Caco-2 (cell line): Measurements from ENCODE around the gene GAS6. TPM values are rescaled to one million over a fixed set of nuclear protein-coding genes. Genes with fewer than 3 reads are reported as not detected.

ENCODE experiments used
- BruUV-seq: library from RNA; stranded (reverse); fragments of 400-500 nt; replicated peaks from 2 replicates; lab custom pipeline; 2021; lab: Mats Ljungman, UMichigan
- CTCF ChIA-PET: fragments of 300-600 bp; sonication (Branson Sonifier 250); formaldehyde crosslinking; loops from one replicate; lab custom pipeline; 2022; ENCODE audit warnings: antibody characterized with exemption; lab: Charles Lee
- POLR2A ChIA-PET: fragments of 300-600 bp; sonication (Branson Sonifier 250); formaldehyde crosslinking; loops from one replicate; lab custom pipeline; 2022; ENCODE audit warnings: antibody characterized with exemption; lab: Charles Lee
- DNase-seq, 2 experiments: peaks; one replicate each; pipeline versions ENCODE4 v3.0.0 to v3.0.0-alpha.2; 2020 to 2022
- H3K27me3 ChIP-seq: replicated peaks from 2 replicates; pipeline ENCODE4 v1.6.0; 2011; ENCODE audit warnings: low read length; ENCODE audit not compliant: control insufficient read depth, insufficient read depth
- H3K36me3 ChIP-seq: 2 replicates; pipeline ENCODE4 v1.5.1; 2011; ENCODE audit warnings: low read length; ENCODE audit not compliant: control insufficient read depth, insufficient read depth
- H3K4me1 ChIP-seq: fragments of 250-450 bp; sonication (Bioruptor Pico); 2 replicates; pipeline ENCODE4 v1.5.1; 2020; ENCODE audit warnings: mild to moderate bottlenecking
- H3K4me3 ChIP-seq: 2 replicates; pipeline ENCODE4 v1.5.1; 2011; ENCODE audit warnings: low read depth, mild to moderate bottlenecking, control low read depth, low read length
- H3K9me3 ChIP-seq: fragments of 250-450 bp; sonication (Bioruptor Pico); 2 replicates; pipeline ENCODE4 v1.5.1; 2020; ENCODE audit warnings: mild to moderate bottlenecking, moderate library complexity
- H3K27ac Mint-ChIP-seq: one replicate; pipeline ENCODE4 v1.8.0; 2022; ENCODE audit warnings: mixed read lengths; ENCODE audit not compliant: unreplicated experiment
- H3K27me3 Mint-ChIP-seq: one replicate; pipeline ENCODE4 v1.8.0; 2022; ENCODE audit warnings: mixed read lengths; ENCODE audit not compliant: insufficient read depth, unreplicated experiment
- H3K36me3 Mint-ChIP-seq: one replicate; pipeline ENCODE4 v1.8.0; 2022; ENCODE audit warnings: mild to moderate bottlenecking, mixed read lengths; ENCODE audit not compliant: insufficient read depth, unreplicated experiment
- H3K4me1 Mint-ChIP-seq: one replicate; pipeline ENCODE4 v1.8.0; 2022; ENCODE audit warnings: low read depth, mixed read lengths; ENCODE audit not compliant: unreplicated experiment
- H3K4me3 Mint-ChIP-seq: one replicate; pipeline ENCODE4 v1.8.0; 2022; ENCODE audit warnings: mild to moderate bottlenecking, moderate library complexity, mixed read lengths; ENCODE audit not compliant: unreplicated experiment
- H3K9me3 Mint-ChIP-seq: one replicate; pipeline ENCODE4 v1.8.0; 2022; ENCODE audit warnings: mixed read lengths; ENCODE audit not compliant: unreplicated experiment
- intact Hi-C: fragments of 100-400 bp; cut with micrococcal nuclease; formaldehyde crosslinking; loops from one replicate; pipeline ENCODE4 v1.10.0; 2022; ENCODE audit not compliant: unreplicated experiment
- total RNA-seq: library from RNA; stranded (reverse); gene quantifications from 2 replicates; pipeline ENCODE4 v1.2.3, GENCODE V29; 2022
- TF ChIP-seq, protein P1 (sequence below), 2 experiments: fragments of 200-600 bp in 1 of 2; IDR thresholded peaks; 1 replicate in 1 of 2; 2 replicates in 1 of 2; pipeline versions ENCODE4 v1.5.1 to v1.8.0; 2011 to 2022; ENCODE audit warnings: antibody characterized with exemption in 1 of 2, control low read depth in 1 of 2, inconsistent platforms in 1 of 2, low read depth in 1 of 2, low read length in 1 of 2, mild to moderate bottlenecking in 1 of 2, moderate library complexity in 1 of 2; ENCODE audit not compliant: insufficient read depth in 1 of 2, severe bottlenecking in 1 of 2, unreplicated experiment in 1 of 2

GAS6 gene
- total RNA-seq, 1 experiment from 2014 or later = 34.8 TPM

DNA sequence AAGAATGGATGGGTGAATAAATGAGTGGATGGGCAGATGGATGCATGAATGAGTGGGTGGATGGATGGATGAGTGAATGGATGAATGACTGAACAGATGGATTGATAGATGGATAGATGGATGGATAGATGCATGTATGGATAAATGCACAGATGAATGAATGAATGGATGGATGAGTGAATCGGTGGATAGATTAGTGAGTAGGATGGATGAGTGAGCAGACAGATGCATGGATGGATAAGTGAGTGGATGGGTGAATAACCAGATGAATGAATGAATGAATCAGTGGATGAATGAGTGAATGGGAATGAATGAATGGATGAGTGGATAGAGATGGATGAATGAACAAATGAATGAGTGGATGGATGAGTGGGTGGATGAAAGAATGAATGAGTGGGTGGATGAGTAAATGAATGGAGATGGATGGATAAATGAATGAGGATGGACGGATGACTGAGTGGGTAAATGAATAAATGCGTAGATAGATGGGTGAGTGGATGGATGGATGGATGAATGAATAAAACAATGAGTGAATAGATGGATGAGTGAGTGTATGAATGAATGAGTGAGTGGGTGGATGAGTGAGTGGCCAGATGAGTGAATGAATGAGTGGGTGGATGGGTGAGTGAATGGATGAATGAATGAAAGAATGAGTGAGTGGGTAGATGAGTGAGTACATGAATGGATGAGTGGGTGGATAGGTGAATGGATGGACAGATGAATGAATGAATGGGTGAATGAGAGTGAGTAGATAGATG lies 13.0 kb downstream of the GAS6 start:
- ChIA-PET CTCF (no interaction called here), POLR2A (no interaction called here)
- no peak for DNase-seq
- H3K4me3 ChIP-seq = no peak overlapping the region
- Mint-ChIP-seq H3K36me3 (no peaks in the 10 kb centered on the region), H3K9me3 (no peaks in the 10 kb centered on the region), H3K27ac (no peak overlapping the region), H3K27me3 (no peaks in the 10 kb centered on the region), H3K4me3 (no peak overlapping the region), H3K4me1 (peaks cover 9% of the 10 kb centered on the region)
- H3K9me3 ChIP-seq = no peaks in the 10 kb centered on the region
- no TSS peak for BruUV-seq
- H3K36me3 ChIP-seq = no peaks in the 10 kb centered on the region; the same call in none of the 2 replicates
- intact Hi-C loops = no loop called here
- no peaks in the 10 kb centered on the region for H3K27me3 ChIP-seq
- TF ChIP-seq, protein P1, sequence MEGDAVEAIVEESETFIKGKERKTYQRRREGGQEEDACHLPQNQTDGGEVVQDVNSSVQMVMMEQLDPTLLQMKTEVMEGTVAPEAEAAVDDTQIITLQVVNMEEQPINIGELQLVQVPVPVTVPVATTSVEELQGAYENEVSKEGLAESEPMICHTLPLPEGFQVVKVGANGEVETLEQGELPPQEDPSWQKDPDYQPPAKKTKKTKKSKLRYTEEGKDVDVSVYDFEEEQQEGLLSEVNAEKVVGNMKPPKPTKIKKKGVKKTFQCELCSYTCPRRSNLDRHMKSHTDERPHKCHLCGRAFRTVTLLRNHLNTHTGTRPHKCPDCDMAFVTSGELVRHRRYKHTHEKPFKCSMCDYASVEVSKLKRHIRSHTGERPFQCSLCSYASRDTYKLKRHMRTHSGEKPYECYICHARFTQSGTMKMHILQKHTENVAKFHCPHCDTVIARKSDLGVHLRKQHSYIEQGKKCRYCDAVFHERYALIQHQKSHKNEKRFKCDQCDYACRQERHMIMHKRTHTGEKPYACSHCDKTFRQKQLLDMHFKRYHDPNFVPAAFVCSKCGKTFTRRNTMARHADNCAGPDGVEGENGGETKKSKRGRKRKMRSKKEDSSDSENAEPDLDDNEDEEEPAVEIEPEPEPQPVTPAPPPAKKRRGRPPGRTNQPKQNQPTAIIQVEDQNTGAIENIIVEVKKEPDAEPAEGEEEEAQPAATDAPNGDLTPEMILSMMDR (IDR thresholded peaks at IDR 0.05; ENCODE audit: insufficient read depth in 1 of 2, low read depth in 1 of 2, low read length in 1 of 2, severe bottlenecking in 1 of 2, unreplicated experiment in 1 of 2) = no peak
- H3K4me1 ChIP-seq = peaks cover 16% of the 10 kb centered on the region; the same call in 1 of the 2 replicates

DNA sequence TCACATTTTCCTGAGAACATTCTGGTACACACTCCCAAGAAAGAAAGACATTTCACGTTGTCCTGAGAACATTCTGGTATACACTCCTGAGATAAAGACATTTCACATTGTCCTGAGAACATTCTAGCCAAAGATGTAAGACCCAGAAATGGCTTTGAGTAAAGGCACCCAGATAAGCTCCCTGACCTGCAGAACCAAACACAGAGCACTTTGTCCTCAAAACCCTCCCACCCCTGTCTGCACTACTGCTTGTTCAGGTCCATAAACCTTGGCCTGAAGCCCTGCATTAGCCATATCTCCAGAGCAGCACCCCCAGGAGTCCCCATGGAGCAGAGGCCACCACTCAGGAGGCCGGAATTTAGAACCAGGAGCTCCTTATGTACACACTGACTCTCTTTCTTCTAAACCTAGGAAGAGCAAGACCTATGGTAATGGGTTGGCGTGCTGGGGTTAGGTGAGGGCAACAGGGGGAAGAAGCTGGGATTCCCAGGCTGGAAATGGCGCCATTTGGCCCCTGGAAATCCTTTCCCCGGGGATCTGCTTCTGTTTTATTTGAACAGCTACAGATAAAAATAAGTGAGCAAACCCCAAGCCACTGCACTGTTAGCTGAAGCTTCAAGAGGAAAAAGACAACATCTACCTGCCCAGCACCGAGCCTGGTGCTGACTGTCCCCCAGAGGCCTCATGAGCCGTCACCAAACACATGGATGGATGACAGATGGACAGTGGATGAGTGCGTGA lies 13.7 kb downstream of the GAS6 start:
- Histone ChIP-seq H3K36me3 (no peaks in the 10 kb centered on the region; the same call in none of the 2 replicates), H3K4me3 (no peak overlapping the region), H3K4me1 (peaks cover 16% of the 10 kb centered on the region; the same call in 1 of the 2 replicates), H3K9me3 (no peaks in the 10 kb centered on the region), H3K27me3 (no peaks in the 10 kb centered on the region)
- ChIA-PET POLR2A (no interaction called here), CTCF (no interaction called here)
- no TSS peak for BruUV-seq
- intact Hi-C loops = no loop called here
- H3K4me3 Mint-ChIP-seq = no peak overlapping the region
- peaks cover 9% of the 10 kb centered on the region for H3K4me1 Mint-ChIP-seq
- no peak for DNase-seq
- TF ChIP-seq, protein P1 (IDR thresholded peaks at IDR 0.05; ENCODE audit: insufficient read depth in 1 of 2, low read depth in 1 of 2, low read length in 1 of 2, severe bottlenecking in 1 of 2, unreplicated experiment in 1 of 2) = no peak
- H3K27ac Mint-ChIP-seq = no peak overlapping the region
- no peaks in the 10 kb centered on the region for H3K27me3 Mint-ChIP-seq
- no peaks in the 10 kb centered on the region for H3K36me3 Mint-ChIP-seq
- no peaks in the 10 kb centered on the region for H3K9me3 Mint-ChIP-seq

DNA sequence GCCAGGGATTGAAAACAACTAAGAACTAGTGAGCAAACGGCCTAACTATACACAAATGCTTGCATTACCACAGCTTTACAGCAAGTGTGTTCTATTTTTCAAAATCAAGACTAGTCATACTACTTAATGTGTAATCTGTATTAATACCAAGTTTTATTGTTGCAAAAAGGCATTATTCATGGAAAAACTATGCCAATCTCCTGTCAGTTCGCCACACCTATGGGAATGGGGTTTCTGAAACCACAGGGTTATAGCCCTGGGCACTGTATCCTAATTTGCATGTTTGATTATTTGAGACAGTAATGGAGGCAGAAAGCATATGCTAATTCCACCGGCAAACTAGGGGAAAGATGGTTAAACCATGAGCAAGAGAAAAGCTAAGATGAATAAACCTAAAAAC lies 14.3 kb downstream of the GAS6 start:
- Mint-ChIP-seq H3K4me1 (peaks cover 9% of the 10 kb centered on the region), H3K4me3 (no peak overlapping the region), H3K9me3 (no peaks in the 10 kb centered on the region), H3K27me3 (no peaks in the 10 kb centered on the region), H3K27ac (no peak overlapping the region), H3K36me3 (no peaks in the 10 kb centered on the region)
- no peaks in the 10 kb centered on the region; the same call in 1 of the 2 replicates for H3K36me3 ChIP-seq
- no peaks in the 10 kb centered on the region for H3K27me3 ChIP-seq
- ChIA-PET CTCF (no interaction called here), POLR2A (no interaction called here)
- no peak overlapping the region for H3K4me3 ChIP-seq
- DNase-seq = no peak
- TF ChIP-seq, protein P1 (IDR thresholded peaks at IDR 0.05; ENCODE audit: insufficient read depth in 1 of 2, low read depth in 1 of 2, low read length in 1 of 2, severe bottlenecking in 1 of 2, unreplicated experiment in 1 of 2) = no peak
- H3K4me1 ChIP-seq = peaks cover 16% of the 10 kb centered on the region; the same call in 1 of the 2 replicates
- intact Hi-C loops = no loop called here
- no peaks in the 10 kb centered on the region for H3K9me3 ChIP-seq
- no TSS peak for BruUV-seq
